Astrocyte of the spinal cord (primary cell): Measurements from ENCODE around the gene APC.
A peak's percentile ranks its signal among the peaks of the same experiment; 100 is the strongest.

Experiments
- DNase-seq: peaks from one replicate; pipeline ENCODE4 v3.0.0; 2011; ENCODE audit warnings: low read depth, low spot score
- H3K4me3 ChIP-seq: 2 replicates; pipeline ENCODE4 v1.5.1; 2011; ENCODE audit warnings: low read depth, mild to moderate bottlenecking, low read length, moderate library complexity
- in situ Hi-C: cut with HindIII; loops from 2 replicates; pipeline ENCODE4 v1.10.0; 2017; ENCODE audit warnings: low sequenced_read_pairs
- TF ChIP-seq, protein P1 (sequence below): IDR thresholded peaks from 2 replicates; pipeline ENCODE4 v1.5.1; 2012; ENCODE audit warnings: low read depth, mild to moderate bottlenecking, low read length, inconsistent platforms

The APC gene

DNA sequence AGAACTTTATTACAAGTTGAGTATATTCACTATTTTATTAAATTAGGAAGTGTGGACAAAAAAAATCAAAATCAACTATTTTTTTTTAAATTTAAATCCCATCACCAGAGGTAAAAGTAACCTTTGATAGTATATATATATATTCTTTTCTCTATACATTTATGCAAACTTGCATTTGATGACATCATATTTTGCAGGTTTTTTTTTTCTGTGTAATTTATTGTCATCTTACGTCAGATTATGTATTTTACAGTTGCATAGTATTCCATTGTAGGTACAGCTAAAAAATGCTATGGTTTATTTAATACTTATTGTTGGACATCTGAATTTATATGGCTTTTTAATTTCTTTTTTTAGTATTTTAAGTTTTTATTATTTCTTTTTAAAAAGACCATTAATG lies 25.5 kb downstream of the APC start:
- no peak for DNase-seq
- TF ChIP-seq, protein P1, sequence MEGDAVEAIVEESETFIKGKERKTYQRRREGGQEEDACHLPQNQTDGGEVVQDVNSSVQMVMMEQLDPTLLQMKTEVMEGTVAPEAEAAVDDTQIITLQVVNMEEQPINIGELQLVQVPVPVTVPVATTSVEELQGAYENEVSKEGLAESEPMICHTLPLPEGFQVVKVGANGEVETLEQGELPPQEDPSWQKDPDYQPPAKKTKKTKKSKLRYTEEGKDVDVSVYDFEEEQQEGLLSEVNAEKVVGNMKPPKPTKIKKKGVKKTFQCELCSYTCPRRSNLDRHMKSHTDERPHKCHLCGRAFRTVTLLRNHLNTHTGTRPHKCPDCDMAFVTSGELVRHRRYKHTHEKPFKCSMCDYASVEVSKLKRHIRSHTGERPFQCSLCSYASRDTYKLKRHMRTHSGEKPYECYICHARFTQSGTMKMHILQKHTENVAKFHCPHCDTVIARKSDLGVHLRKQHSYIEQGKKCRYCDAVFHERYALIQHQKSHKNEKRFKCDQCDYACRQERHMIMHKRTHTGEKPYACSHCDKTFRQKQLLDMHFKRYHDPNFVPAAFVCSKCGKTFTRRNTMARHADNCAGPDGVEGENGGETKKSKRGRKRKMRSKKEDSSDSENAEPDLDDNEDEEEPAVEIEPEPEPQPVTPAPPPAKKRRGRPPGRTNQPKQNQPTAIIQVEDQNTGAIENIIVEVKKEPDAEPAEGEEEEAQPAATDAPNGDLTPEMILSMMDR, result no peak
- H3K4me3 ChIP-seq, result no peak overlapping the region
- in situ Hi-C loops, result no loop called here

DNA sequence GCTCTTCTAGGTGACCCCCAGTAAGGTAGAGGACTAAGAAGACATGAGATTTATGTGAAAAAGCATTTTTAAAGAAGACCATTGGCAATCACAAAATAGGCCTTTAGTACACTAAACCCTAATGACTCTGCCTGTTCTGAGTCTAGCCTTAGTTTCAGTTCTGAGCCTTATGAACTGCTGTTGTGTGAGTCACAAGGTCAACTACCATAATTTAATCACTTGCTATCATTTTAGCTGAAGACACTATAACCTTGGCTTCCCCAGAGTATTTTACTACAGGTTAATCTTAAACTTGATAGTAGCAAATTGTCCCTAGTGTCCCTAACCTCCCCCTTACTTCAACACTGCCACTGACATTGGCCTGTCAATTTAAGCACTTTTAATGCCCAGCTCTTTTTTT lies 34.4 kb downstream of the APC start:
- H3K4me3 ChIP-seq, result no peak overlapping the region
- DNase-seq, result no peak
- TF ChIP-seq, protein P1, result no peak
- in situ Hi-C loops, result no loop called here

DNA sequence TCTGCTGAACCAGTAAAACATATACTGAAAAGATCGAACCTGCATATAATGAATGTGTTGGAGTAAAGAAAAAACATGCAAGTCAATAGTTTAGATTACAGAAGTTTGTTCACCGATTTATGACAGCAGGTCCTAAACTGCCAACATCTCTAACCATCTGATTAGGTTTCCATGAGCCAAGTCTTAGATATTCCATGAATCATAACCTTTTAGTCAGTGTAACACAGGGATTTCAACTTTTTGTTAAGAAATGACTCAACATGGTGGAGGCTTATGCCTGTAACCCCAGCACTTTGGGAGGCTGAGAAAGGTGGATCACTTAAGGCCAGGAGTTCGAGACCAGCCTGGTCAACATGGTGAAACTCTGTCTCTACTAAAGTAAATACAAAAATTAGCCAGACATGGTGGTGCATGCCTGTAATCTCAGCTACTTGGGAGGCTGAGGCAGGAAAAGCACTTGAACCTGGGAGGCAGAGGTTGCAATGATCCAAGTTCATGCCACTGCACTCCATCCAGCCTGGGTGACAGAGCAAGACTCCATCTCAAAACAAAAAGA lies 38.7 kb downstream of the APC start:
- in situ Hi-C loops, result no loop called here
- DNase-seq, result peak; percentile 72
- TF ChIP-seq, protein P1, result no peak
- H3K4me3 ChIP-seq, result no peak overlapping the region

DNA sequence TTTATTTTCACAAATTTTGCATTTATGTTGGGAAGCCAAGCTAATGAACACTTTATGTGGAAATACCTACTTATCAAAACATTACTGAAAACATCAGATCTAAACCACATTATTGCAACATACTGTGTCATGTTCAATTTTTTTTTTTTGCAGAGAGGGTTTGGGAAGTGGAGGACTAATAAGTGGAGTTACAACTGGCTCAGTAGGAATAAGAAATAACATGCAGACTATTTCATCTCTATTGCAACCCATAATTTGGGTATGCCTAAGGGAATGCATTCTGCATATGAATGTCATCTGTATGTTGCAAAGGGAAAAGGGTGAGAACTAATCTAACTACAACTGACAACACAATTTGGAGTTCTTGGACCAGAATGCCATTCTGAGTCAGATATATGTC lies 41.8 kb downstream of the APC start:
- in situ Hi-C loops, result no loop called here
- TF ChIP-seq, protein P1, result no peak
- peak; percentile 57 for DNase-seq
- no peak overlapping the region for H3K4me3 ChIP-seq

DNA sequence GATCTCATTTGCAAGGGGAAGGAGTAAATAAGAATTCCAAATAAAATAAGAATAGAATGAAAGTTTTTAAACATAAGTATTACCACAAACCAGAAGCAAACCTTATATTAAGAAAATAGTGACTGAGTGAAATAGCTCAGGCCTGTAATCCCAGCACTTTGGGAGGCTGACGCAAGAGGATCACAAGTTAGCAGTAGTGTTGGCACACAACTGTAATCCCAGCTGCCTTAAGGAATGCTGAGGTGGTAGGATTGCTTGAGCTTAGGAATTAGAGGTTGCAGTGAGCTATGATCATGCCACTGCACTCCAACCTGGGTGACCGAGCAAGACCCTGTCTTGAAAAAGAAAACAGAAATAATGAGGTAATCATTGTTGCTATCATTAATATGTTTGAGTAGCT lies 47.0 kb downstream of the APC start:
- in situ Hi-C loops, result no loop called here
- DNase-seq, result no peak
- TF ChIP-seq, protein P1, result no peak
- H3K4me3 ChIP-seq, result no peak overlapping the region

DNA sequence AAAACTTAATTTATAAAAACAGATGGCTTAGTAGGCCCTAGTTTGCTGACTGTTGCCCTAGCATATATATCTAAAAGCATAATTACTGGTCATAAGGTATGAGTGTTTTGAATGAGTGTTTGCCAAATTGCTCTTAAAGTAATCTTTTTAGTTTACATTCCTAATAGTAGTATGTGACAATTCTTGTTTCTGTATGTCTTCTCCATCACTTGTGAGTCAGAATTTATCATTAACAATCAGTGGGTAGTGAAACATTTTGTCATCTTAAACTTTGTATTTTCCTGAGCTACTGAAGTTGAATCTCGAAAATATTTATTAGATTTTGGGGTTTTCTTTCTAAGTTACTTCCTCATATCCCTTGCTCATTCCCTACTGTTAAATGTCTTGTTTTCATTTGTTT lies 49.6 kb downstream of the APC start:
- in situ Hi-C loops, result no loop called here
- TF ChIP-seq, protein P1, result no peak
- DNase-seq, result no peak
- no peak overlapping the region for H3K4me3 ChIP-seq

DNA sequence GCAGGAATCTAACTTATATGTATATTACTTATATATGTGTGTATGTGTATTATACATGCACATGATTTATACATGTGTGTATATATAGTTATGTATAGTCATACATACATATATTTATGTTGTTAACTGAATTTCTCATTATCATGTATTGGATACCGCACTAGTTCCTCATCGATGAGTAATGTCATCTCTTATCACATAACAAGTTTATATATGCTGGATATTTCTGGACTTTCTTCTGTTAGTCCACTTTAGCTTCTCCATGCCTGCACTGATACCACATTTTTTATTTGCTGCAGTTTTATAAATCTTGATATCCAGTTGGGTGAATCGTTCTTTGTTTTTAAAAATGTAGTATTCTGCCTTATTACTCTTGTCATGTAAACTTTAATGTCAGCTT lies 50.2 kb downstream of the APC start:
- no peak for DNase-seq
- in situ Hi-C loops, result no loop called here
- no peak overlapping the region for H3K4me3 ChIP-seq
- TF ChIP-seq, protein P1, result no peak
